K562 (cell line): ENCODE measurements around the gene COL23A1. TPM values are rescaled to one million over a fixed set of nuclear protein-coding genes. Genes with fewer than 3 reads are reported as not detected.

Experiments
- ATAC-seq: fragments of 200-7000 bp; cut with Tn5 transposase; 3 replicates; pipeline ENCODE4 v1.9.1; 2020; ENCODE audit warnings: moderate library complexity
- BruUV-seq: library from RNA; stranded (reverse); fragments of 400-500 nt; replicated peaks from 2 replicates; lab custom pipeline; 2021; lab: Mats Ljungman, UMichigan
- CTCF ChIA-PET: fragments of 300-600 bp; formaldehyde crosslinking; extraction: SDS; loops from one replicate; lab custom pipeline; 2021; ENCODE audit warnings: low intra/inter-chr PET ratio; lab: Yijun Ruan, JAX
- POLR2A ChIA-PET: fragments of 300-600, 350-650 bp; sonication (Branson Sonifier 250); formaldehyde crosslinking; extraction: SDS; loops from one replicate; lab custom pipeline; 2021; ENCODE audit warnings: antibody characterized with exemption, inconsistent platforms; lab: Yijun Ruan, JAX
- DNase-seq, 4 experiments: peaks; one replicate each; pipeline versions ENCODE4 v3.0.0 to v3.0.0-alpha.2; 2011 to 2018; ENCODE audit warnings: low spot score in 3 of 4, mixed read lengths in 3 of 4; ENCODE audit errors: extremely low read depth in 1 of 4
- FAIRE-seq: peaks from 2 replicates; lab custom pipeline; 2011; peaks lifted over from hg19 to GRCh38; lab: Jason Lieb, UNC
- H2AFZ ChIP-seq: 2 replicates; pipeline ENCODE4 v1.6.0; 2011; ENCODE audit warnings: low read depth, low read length, control low read depth, inconsistent platforms
- H3K27ac ChIP-seq: fragments of 200-600 bp; 3 replicates; pipeline ENCODE4 v1.8.0; 2011; ENCODE audit warnings: low read depth, mild to moderate bottlenecking, control low read depth, inconsistent platforms, low read length, moderate library complexity, mixed read lengths; ENCODE audit errors: extremely low read depth
- H3K27me3 ChIP-seq, 2 experiments: fragments of 300-600 bp in 1 of 2; 2 replicates in 1 of 2; 3 replicates in 1 of 2; pipeline versions ENCODE4 v1.6.0 to v1.8.0; 2011; ENCODE audit warnings: inconsistent platforms in 2 of 2, low read length in 2 of 2, mild to moderate bottlenecking in 1 of 2, mixed read lengths in 1 of 2, moderate library complexity in 1 of 2; ENCODE audit not compliant: control insufficient read depth in 2 of 2, insufficient read depth in 2 of 2
- H3K36me3 ChIP-seq: fragments of 300-600 bp; 3 replicates; pipeline ENCODE4 v1.8.0; 2011; ENCODE audit warnings: mild to moderate bottlenecking, low read length, inconsistent platforms; ENCODE audit not compliant: control insufficient read depth, insufficient read depth
- H3K4me1 ChIP-seq, 2 experiments: fragments of 200-600 bp in 1 of 2; replicated peaks in 1 of 2; 2 replicates in 1 of 2; 3 replicates in 1 of 2; pipeline versions ENCODE4 v1.5.1 to v1.8.0; 2011; ENCODE audit warnings: inconsistent platforms in 2 of 2, low read length in 2 of 2, mild to moderate bottlenecking in 1 of 2, mixed read lengths in 1 of 2, moderate library complexity in 1 of 2; ENCODE audit not compliant: control insufficient read depth in 2 of 2, insufficient read depth in 2 of 2
- H3K4me2 ChIP-seq: 2 replicates; pipeline ENCODE4 v1.6.1; 2011; ENCODE audit warnings: low read length, control low read depth, inconsistent platforms, mixed read lengths; ENCODE audit not compliant: insufficient read depth
- H3K4me3 ChIP-seq: fragments of 200-600 bp; sonication (generic), shearing (Covaris generic); 2 replicates; pipeline ENCODE4 v1.5.1; 2016; ENCODE audit warnings: control low read depth, inconsistent platforms
- H3K79me2 ChIP-seq: fragments of 200-600 bp; 3 replicates; pipeline ENCODE4 v1.8.0; 2011; ENCODE audit warnings: low read length, inconsistent platforms; ENCODE audit not compliant: control insufficient read depth, insufficient read depth
- H3K9ac ChIP-seq, 2 experiments: 2 replicates each; pipeline versions ENCODE4 v1.6.0 to v1.6.1; 2011; ENCODE audit warnings: low read depth in 2 of 2, low read length in 2 of 2, control low read depth in 1 of 2, inconsistent platforms in 1 of 2, mild to moderate bottlenecking in 1 of 2, mixed read lengths in 1 of 2; ENCODE audit not compliant: insufficient read depth in 1 of 2
- H3K9me1 ChIP-seq: one replicate; pipeline ENCODE4 v1.6.0; 2011; ENCODE audit warnings: inconsistent platforms, mild to moderate bottlenecking, low read length, moderate library complexity; ENCODE audit not compliant: control insufficient read depth, insufficient read depth
- H3K9me3 ChIP-seq: replicated peaks from 2 replicates; pipeline ENCODE4 v1.5.1; 2011; ENCODE audit warnings: low read depth, low read length, inconsistent platforms; ENCODE audit not compliant: control insufficient read depth, insufficient read depth
- H4K20me1 ChIP-seq: replicated peaks from 2 replicates; pipeline ENCODE4 v1.6.1; 2011; ENCODE audit warnings: low read length, inconsistent platforms, mixed read lengths; ENCODE audit not compliant: control insufficient read depth, insufficient read depth
- BCLAF1 ChIP-seq, 2 experiments: fragments of 450-650 bp in 1 of 2; IDR thresholded peaks; 2 replicates each; pipeline ENCODE4 v1.6.1; 2011 to 2017; ENCODE audit warnings: low read depth in 2 of 2, antibody characterized with exemption in 1 of 2, borderline replicate concordance in 1 of 2, low read length in 1 of 2, mild to moderate bottlenecking in 1 of 2, mixed read lengths in 1 of 2; ENCODE audit not compliant: control insufficient read depth in 1 of 2
- NFIX ChIP-seq: fragments of 250-450 bp; sonication (Bioruptor Pico); IDR thresholded peaks from 2 replicates; pipeline ENCODE4 v1.4.0; 2020; ENCODE audit warnings: low read depth, mild to moderate bottlenecking, moderate library complexity
- POLR2B ChIP-seq: fragments of 450-650 bp; IDR thresholded peaks from 2 replicates; pipeline ENCODE4 v1.6.1; 2018; ENCODE audit warnings: low read depth; ENCODE audit not compliant: partially characterized antibody
- U2AF1 ChIP-seq: fragments of 200-400 bp; formaldehyde crosslinking; optimal IDR thresholded peaks from 2 replicates; pipeline ENCODE3; 2017; ENCODE audit warnings: mild to moderate bottlenecking, low read depth, low read length, moderate library complexity
- ZNF174 ChIP-seq: fragments of 250-450 bp; sonication (Bioruptor Pico); IDR thresholded peaks from 2 replicates; pipeline ENCODE4 v1.4.0; 2020; ENCODE audit warnings: mild to moderate bottlenecking
- ZNF280B ChIP-seq: fragments of 250-450 bp; sonication (Bioruptor Pico); IDR thresholded peaks from 2 replicates; pipeline ENCODE4 v1.5.1; 2021; ENCODE audit warnings: mild to moderate bottlenecking
- WGBS: fragments of 100-300 bp; shearing (Covaris generic); methylation state at CpG from one replicate; pipeline ENCODE4 v1.1.6; 2016; ENCODE audit warnings: low coverage, mixed read lengths; ENCODE audit not compliant: insufficient coverage; ENCODE audit errors: missing lambda C conversion rate; 5-methylcytosine and 5-hydroxymethylcytosine counted together
- in situ Hi-C: fragments of 300-500 bp; cut with MboI; formaldehyde crosslinking; loops from 4 replicates; pipeline ENCODE4 v1.15.0; 2018; ENCODE audit warnings: inconsistent platforms, mixed read lengths
- intact Hi-C: fragments of 100-400 bp; cut with micrococcal nuclease; formaldehyde crosslinking; loops from 2 replicates; pipeline ENCODE4 v1.14.2; 2022
- polyA plus RNA-seq, 8 experiments: library from polyadenylated mRNA; depleted of rRNA in 4 of 8; stranded (reverse) in 5 of 8; unstranded in 3 of 8; fragments of >200 nt; fragmentation: Nextera tagmentation in 2 of 8; fragmentation: Illumina TruSeq in 1 of 8; extraction: Ambion mirVana in 2 of 8; extraction: Trizol in 1 of 8; gene quantifications; 2 replicates each; pipeline versions ENCODE4 v1.2.1 to v1.2.3, GENCODE V29; 2011 to 2014; ENCODE audit warnings: inconsistent platforms in 1 of 8, missing spikeins in 1 of 8
- total RNA-seq, 7 experiments: library from RNA; depleted of rRNA in 6 of 7; stranded (reverse); fragments of >200 nt in 6 of 7; fragmentation: Illumina TruSeq in 2 of 7; extraction: Trizol in 2 of 7; gene quantifications; 2 replicates each; pipeline versions ENCODE4 v1.2.1 to v1.2.3, GENCODE V29; 2011 to 2021; ENCODE audit warnings: low replicate concordance in 1 of 7

The COL23A1 gene
- total and polyA plus RNA-seq, 9 of the 15 experiments (the other 6 are each of a cell fraction or from before 2014, with no cell fraction given) = 0.09 TPM; not detected in 8

- TF ChIP-seq BCLAF1 (IDR thresholded peaks at IDR 0.05; ENCODE audit: borderline replicate concordance in 1 of 2, control insufficient read depth in 1 of 2, low read depth in 2 of 2, low read length in 1 of 2) (no peak), POLR2B (no peak), NFIX (CRISPR knock-in tag) (no peak)
These were observed 216.5 kb downstream of the COL23A1 start (continued) for GRCh38 chr5:178373711-178374110.

- Histone ChIP-seq H3K36me3 (no peaks in the 10 kb centered on the region), H3K9me1 (no peaks in the 10 kb centered on the region), H3K4me2 (no peak overlapping the region), H2AFZ (no peak overlapping the region), H4K20me1 (no peaks in the 10 kb centered on the region), H3K9me3 (no peaks in the 10 kb centered on the region), H3K4me3 (no peak overlapping the region), H3K4me1 (peaks cover 0 to 4% of the 10 kb centered on the region in 2 experiments; a peak in 1 of 5 replicates), H3K79me2 (no peaks in the 10 kb centered on the region), H3K9ac (no peak overlapping the region), H3K27me3 (peaks cover 20 to 69% of the 10 kb centered on the region in 2 experiments; a peak in 4 of 5 replicates), H3K27ac (no peak overlapping the region)
- CTCF ChIA-PET = no interaction called here
- DNase-seq = no peak
- no peak for ATAC-seq
- FAIRE-seq = no peak
- in situ Hi-C loops = no loop called here
- 12% methylated on average over 11 of the region's 17 CpGs for WGBS
- POLR2A ChIA-PET = interaction anchor here (0.5 to 1.1 kb wide), 2 partner anchors 8 to 17 kb away, joined by 3 read pairs; no protein-coding TSS in a partner anchor
- intact Hi-C loops = no loop called here
- no TSS peak for BruUV-seq
- no peak for TF ChIP-seq U2AF1
- no peak for TF ChIP-seq ZNF174 (CRISPR knock-in tag)
- no peak for TF ChIP-seq ZNF280B
These were observed 218.0 kb downstream of the COL23A1 start for GRCh38 chr5:178372142-178372571.
